Prostate gland (tissue), 2 donors: ENCODE measurements around the gene CGB5. TPM values are rescaled to one million over a fixed set of nuclear protein-coding genes. Genes with fewer than 3 reads are reported as not detected.
A peak's percentile ranks its signal among the peaks of the same experiment; 100 is the strongest.

Source experiments
- DNase-seq: peaks from one replicate; pipeline ENCODE4 v3.0.0-alpha.2; 2019; ENCODE audit warnings: low spot score
- H3K27ac ChIP-seq, 2 donors: fragments of 200-600 bp; sonication (generic); 2 replicates each; pipeline ENCODE4 v1.5.1; 2017 to 2019
- H3K27me3 ChIP-seq: fragments of 200-600 bp; sonication (generic); replicated peaks from 2 replicates; pipeline ENCODE4 v1.5.1; 2019; ENCODE audit not compliant: insufficient read depth
- H3K36me3 ChIP-seq, 2 donors: fragments of 200-600 bp; sonication (generic); 1 replicate in 1 of 2; 2 replicates in 1 of 2; pipeline versions ENCODE4 v1.5.1 to v1.8.1; 2017 to 2019
- H3K4me1 ChIP-seq: fragments of 200-600 bp; sonication (generic); replicated peaks from 2 replicates; pipeline ENCODE4 v1.5.1; 2019
- H3K4me3 ChIP-seq, 2 donors: fragments of 200-600 bp; sonication (generic); 2 replicates each; pipeline ENCODE4 v1.5.1; 2017 to 2019
- H3K9me3 ChIP-seq: fragments of 200-600 bp; sonication (generic); 2 replicates; pipeline ENCODE4 v1.5.1; 2017
- CTCF ChIP-seq, 4 experiments: fragments of 200-600 bp in 2 of 4; fragments of 450-650 bp in 2 of 4; sonication (generic) in 2 of 4; IDR thresholded peaks; 1 replicate in 3 of 4; 2 replicates in 1 of 4; pipeline ENCODE4 v1.5.1; 2016 to 2019; ENCODE audit warnings: antibody characterized with exemption in 4 of 4, mild to moderate bottlenecking in 2 of 4, moderate library complexity in 2 of 4
- POLR2A ChIP-seq: fragments of 450-650 bp; IDR thresholded peaks from one replicate; pipeline ENCODE4 v1.6.1; 2016; ENCODE audit warnings: antibody characterized with exemption, mild to moderate bottlenecking
- POLR2AphosphoS5 ChIP-seq: sonication (generic); formaldehyde crosslinking; IDR thresholded peaks from one replicate; pipeline ENCODE4 v1.6.1; 2017; ENCODE audit warnings: antibody characterized with exemption
- WGBS: methylation state at CpG from one replicate; pipeline ENCODE4 v1.1.5; 2018; 5-methylcytosine and 5-hydroxymethylcytosine counted together
- intact Hi-C: fragments of 100-400 bp; cut with DNase I; formaldehyde crosslinking; loops from one replicate; pipeline ENCODE4 v1.14.2; 2022
- total RNA-seq, 2 donors: library from RNA; depleted of rRNA; stranded (reverse); fragments of >200 nt; gene quantifications; one replicate each; pipeline ENCODE4 v1.1.0, GENCODE V29; 2016

The CGB5 gene
- total RNA-seq, 2 donors from 2014 or later: not detected

- intact Hi-C loops: no loop called here
- Histone ChIP-seq H3K27ac (peak overlapping the region; percentile 86), H3K36me3 (no peaks in the 10 kb centered on the region), H3K4me3 (peak overlapping the region; percentile 85 to 95), H3K9me3 (no peaks in the 10 kb centered on the region), H3K4me1 (peaks cover 11% of the 10 kb centered on the region), H3K27me3 (no peaks in the 10 kb centered on the region)
- WGBS: 62% methylated on average over 26 of the region's 26 CpGs
- DNase-seq: no peak
- TF ChIP-seq POLR2A (no peak), CTCF (IDR thresholded peaks at IDR 0.05) (no peak), POLR2AphosphoS5 (no peak)
Measured at GRCh38 chr19:49084206-49085019, 40.8 kb downstream of the CGB5 start.

GRCh38 chr19:49085020-49085867 is 41.6 kb downstream of the CGB5 start, which contains the start of gene SNRNP70:
Gene SNRNP70 (plus strand): TSS chr19:49085451. CDS start chr19:49086415, 964 bp downstream.
- H3K4me3 ChIP-seq: peak within 1 kb of the TSS; percentile 85 to 95
- H3K36me3 ChIP-seq: peaks cover 0 to 2% of the 10 kb centered on the region in 2 donors
- intact Hi-C loops: no loop called here
- peaks cover 11% of the 10 kb centered on the region for H3K4me1 ChIP-seq
- H3K27ac ChIP-seq: peak within 1 kb of the TSS; percentile 86
- WGBS: under 1% methylated on average over 65 of the region's 89 CpGs
- no peaks in the 10 kb centered on the region for H3K9me3 ChIP-seq
- peak; percentile 88 for TF ChIP-seq POLR2A
- TF ChIP-seq POLR2AphosphoS5: peak; percentile 97
- TF ChIP-seq CTCF (IDR thresholded peaks at IDR 0.05): peak in 1 of 4 experiments; percentile 45
- H3K27me3 ChIP-seq: no peaks in the 10 kb centered on the region
- DNase-seq: peak; percentile 98

- Histone ChIP-seq H3K36me3 (peaks cover 0 to 8% of the 10 kb centered on the region in 2 donors), H3K4me3 (peak overlapping the region; percentile 85 to 95), H3K4me1 (peaks cover 11% of the 10 kb centered on the region), H3K27ac (peak overlapping the region; percentile 86), H3K9me3 (no peaks in the 10 kb centered on the region), H3K27me3 (no peaks in the 10 kb centered on the region)
- WGBS: under 1% methylated on average over 14 of the region's 14 CpGs
- intact Hi-C loops: no loop called here
- TF ChIP-seq POLR2A: no peak
- no peak for DNase-seq
Measured at GRCh38 chr19:49085868-49086232, 42.2 kb downstream of the CGB5 start.

- peak overlapping the region; percentile 85 to 95 for H3K4me3 ChIP-seq
- peaks cover 11% of the 10 kb centered on the region for H3K4me1 ChIP-seq
- peaks cover 0 to 12% of the 10 kb centered on the region in 2 donors for H3K36me3 ChIP-seq
- WGBS: 35% methylated on average over 11 of the region's 11 CpGs
- H3K27me3 ChIP-seq: no peaks in the 10 kb centered on the region
- peak overlapping the region; percentile 86 for H3K27ac ChIP-seq
- no peak for DNase-seq
- intact Hi-C loops: no loop called here
- no peaks in the 10 kb centered on the region for H3K9me3 ChIP-seq
- no peak for TF ChIP-seq CTCF (IDR thresholded peaks at IDR 0.05)
- TF ChIP-seq POLR2A: no peak
- TF ChIP-seq POLR2AphosphoS5: no peak
Measured at GRCh38 chr19:49086296-49086695, 42.6 kb downstream of the CGB5 start.

GRCh38 chr19:49091391-49092038 is 47.9 kb downstream of the CGB5 start:
- TF ChIP-seq POLR2A: no peak
- no peak for TF ChIP-seq POLR2AphosphoS5
- no peak for TF ChIP-seq CTCF (IDR thresholded peaks at IDR 0.05)
- no peak for DNase-seq
- Histone ChIP-seq H3K27me3 (no peaks in the 10 kb centered on the region), H3K27ac (no peak overlapping the region), H3K4me1 (peaks cover 16% of the 10 kb centered on the region), H3K4me3 (no peak overlapping the region), H3K36me3 (peaks cover 3 to 20% of the 10 kb centered on the region in 2 donors), H3K9me3 (no peaks in the 10 kb centered on the region)
- intact Hi-C loops: no loop called here
- WGBS: 93% methylated on average over 17 of the region's 17 CpGs
